Kidney epithelial cell (primary cell): ENCODE results near the gene LY6G5B. TPM values are rescaled to one million over a fixed set of nuclear protein-coding genes. Genes with fewer than 3 reads are reported as not detected.

Experiments used
- DNase-seq: peaks from one replicate; pipeline ENCODE4 v3.0.0-alpha.2; 2010; ENCODE audit warnings: low read depth
- H3K27me3 ChIP-seq: 2 replicates; pipeline ENCODE4 v1.6.0; 2011; ENCODE audit warnings: low read length; ENCODE audit not compliant: control insufficient read depth, insufficient read depth
- H3K36me3 ChIP-seq: 2 replicates; pipeline ENCODE4 v1.5.1; 2011; ENCODE audit warnings: low read length; ENCODE audit not compliant: control insufficient read depth, insufficient read depth
- H3K4me3 ChIP-seq: 2 replicates; pipeline ENCODE4 v1.5.1; 2011; ENCODE audit warnings: low read depth, mild to moderate bottlenecking, control low read depth, low read length
- CTCF ChIP-seq: IDR thresholded peaks from 2 replicates; pipeline ENCODE4 v1.5.1; 2011; ENCODE audit warnings: mild to moderate bottlenecking, moderate library complexity, low read length, control low read depth, inconsistent platforms; ENCODE audit not compliant: insufficient read depth, poor library complexity, severe bottlenecking
- total RNA-seq: library from RNA; depleted of rRNA; stranded (reverse); fragments of >200 nt; gene quantifications from 2 replicates; pipeline ENCODE4 v1.2.3, GENCODE V29; 2015

The LY6G5B gene
- total RNA-seq, 1 donor from 2014 or later: 2.8 TPM

GRCh38 chr6:31702405-31702818, 32.6 kb downstream of the LY6G5B start:
- Histone ChIP-seq H3K27me3 (no peaks in the 10 kb centered on the region), H3K36me3 (no peaks in the 10 kb centered on the region), H3K4me3 (peak overlapping the region; percentile 81)
- no peak for TF ChIP-seq CTCF
- DNase-seq: no peak

DNA sequence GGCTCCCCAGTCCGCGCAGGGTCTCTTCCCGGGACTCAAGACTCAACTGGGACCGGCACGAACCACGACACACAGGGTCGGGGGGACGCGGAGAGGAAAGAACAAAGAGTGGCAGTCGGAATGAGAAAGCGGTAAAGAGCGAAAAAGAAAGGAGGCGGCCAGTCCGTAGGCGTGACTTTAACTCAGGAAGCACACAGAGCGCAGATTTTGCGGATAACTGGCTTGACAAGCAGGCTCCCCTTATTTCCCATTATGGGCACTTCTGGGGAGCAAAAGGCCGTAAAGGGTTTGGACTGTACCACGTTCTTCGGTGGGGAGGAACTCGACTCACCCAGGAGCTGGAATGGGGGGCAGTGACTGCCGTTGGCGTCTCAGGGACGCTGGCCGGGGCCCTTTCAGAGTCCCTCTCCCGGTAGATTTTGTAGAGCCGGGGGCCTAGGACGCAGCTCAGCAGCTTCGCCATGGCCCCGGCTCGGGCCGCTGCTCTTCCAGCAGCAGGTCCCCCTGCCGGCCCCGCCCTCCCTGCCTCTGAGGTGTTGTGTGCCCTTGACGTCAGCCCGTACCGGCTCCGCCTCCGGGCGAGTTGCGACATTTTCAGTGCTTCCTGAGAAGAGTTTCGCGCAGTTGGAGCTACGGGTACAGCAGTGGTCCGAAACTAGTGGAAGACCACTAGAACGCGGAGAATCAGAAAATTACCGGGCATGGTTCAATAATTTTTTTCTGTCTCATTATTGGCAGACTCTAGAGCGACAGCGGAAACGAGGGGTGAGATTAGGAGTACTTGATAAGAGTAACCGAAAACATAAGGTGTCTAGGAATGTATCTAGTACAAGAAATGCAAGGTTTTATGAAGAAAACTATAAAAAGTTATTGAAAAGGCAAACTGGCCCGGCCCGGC, 33.3 kb downstream of the LY6G5B start, which contains the start of gene ABHD16A:
TSS of gene ABHD16A (minus strand) at position 506 of the 898 bp plus-strand sequence. CDS start at position 463, 43 bp downstream.
- H3K27me3 ChIP-seq: no peaks in the 10 kb centered on the region
- H3K4me3 ChIP-seq: peak within 1 kb of the TSS; percentile 81
- TF ChIP-seq CTCF: no peak
- peak; percentile 96 for DNase-seq
- H3K36me3 ChIP-seq: no peaks in the 10 kb centered on the region

- no peaks in the 10 kb centered on the region for H3K36me3 ChIP-seq
- H3K27me3 ChIP-seq: no peaks in the 10 kb centered on the region
- TF ChIP-seq CTCF: no peak
- H3K4me3 ChIP-seq: no peak overlapping the region
- DNase-seq: no peak
Observed at GRCh38 chr6:31705931-31706330, 36.2 kb downstream of the LY6G5B start.

GRCh38 chr6:31706599-31706998, 36.8 kb downstream of the LY6G5B start, which contains the start of gene LY6G6F:
TSS of gene LY6G6F (plus strand) at chr6:31706866. CDS start at chr6:31706907, 41 bp downstream.
- TF ChIP-seq CTCF: no peak
- H3K27me3 ChIP-seq: peaks cover 3% of the 10 kb centered on the region
- no peak within 1 kb of the TSS for H3K4me3 ChIP-seq
- DNase-seq: no peak
- no peaks in the 10 kb centered on the region for H3K36me3 ChIP-seq

- TF ChIP-seq CTCF: no peak
- Histone ChIP-seq H3K4me3 (no peak overlapping the region), H3K36me3 (no peaks in the 10 kb centered on the region), H3K27me3 (peaks cover 3% of the 10 kb centered on the region)
- no peak for DNase-seq
Observed at GRCh38 chr6:31707701-31708100, 37.9 kb downstream of the LY6G5B start.
